MM.1S (cell line): ENCODE results near the gene SEPHS2.

Experiments used
- DNase-seq: peaks from one replicate; pipeline ENCODE4 v3.0.0-alpha.2; 2015
- H2AFZ ChIP-seq: fragments of 300-600 bp; sonication (generic); 2 replicates; pipeline ENCODE4 v1.6.0; 2016; ENCODE audit warnings: antibody characterized with exemption, low read length
- H3F3A ChIP-seq: fragments of 300-600 bp; sonication (generic); 2 replicates; pipeline ENCODE4 v1.6.1; 2016; ENCODE audit warnings: mild to moderate bottlenecking, antibody characterized with exemption, low read length, moderate library complexity, mixed read lengths; ENCODE audit not compliant: insufficient read depth
- H3K27ac ChIP-seq: fragments of 300-600 bp; sonication (generic); 2 replicates; pipeline ENCODE4 v1.5.1; 2016; ENCODE audit warnings: mild to moderate bottlenecking, low read length
- H3K27me3 ChIP-seq: fragments of 300-600 bp; sonication (generic); replicated peaks from 2 replicates; pipeline ENCODE4 v1.6.0; 2016; ENCODE audit warnings: low read length; ENCODE audit not compliant: insufficient read depth
- H3K36me3 ChIP-seq: fragments of 300-600 bp; sonication (generic); replicated peaks from 2 replicates; pipeline ENCODE4 v1.6.1; 2016; ENCODE audit warnings: mild to moderate bottlenecking, low read length, mixed read lengths; ENCODE audit not compliant: insufficient read depth
- H3K4me1 ChIP-seq: fragments of 300-600 bp; sonication (generic); 2 replicates; pipeline ENCODE4 v1.6.1; 2016; ENCODE audit warnings: low read length, mixed read lengths
- H3K4me2 ChIP-seq: fragments of 300-600 bp; sonication (generic); 2 replicates; pipeline ENCODE4 v1.6.0; 2016; ENCODE audit warnings: low read depth, low read length
- H3K4me3 ChIP-seq: fragments of 300-600 bp; sonication (generic); 2 replicates; pipeline ENCODE4 v1.5.1; 2016; ENCODE audit warnings: low read length, mixed read lengths
- H3K79me2 ChIP-seq: fragments of 300-600 bp; sonication (generic); 2 replicates; pipeline ENCODE4 v1.6.1; 2016; ENCODE audit warnings: mixed run types, low read length, mixed read lengths
- H3K9ac ChIP-seq: fragments of 300-600 bp; sonication (generic); 2 replicates; pipeline ENCODE4 v1.6.1; 2016; ENCODE audit warnings: low read length, mixed read lengths
- H3K9me2 ChIP-seq: fragments of 300-600 bp; sonication (generic); replicated peaks from 2 replicates; pipeline ENCODE4 v1.6.1; 2016; ENCODE audit warnings: mild to moderate bottlenecking, low read length, mixed read lengths; ENCODE audit not compliant: insufficient read depth
- H3K9me3 ChIP-seq: fragments of 300-600 bp; sonication (generic); replicated peaks from 2 replicates; pipeline ENCODE4 v1.6.1; 2016; ENCODE audit warnings: mild to moderate bottlenecking, low read length, mixed read lengths; ENCODE audit not compliant: insufficient read depth
- H4K20me1 ChIP-seq: fragments of 300-600 bp; sonication (generic); 2 replicates; pipeline ENCODE4 v1.6.1; 2016; ENCODE audit warnings: mild to moderate bottlenecking, low read length, moderate library complexity, mixed read lengths; ENCODE audit not compliant: insufficient read depth
- CTCF ChIP-seq: fragments of 300-600 bp; sonication (generic); IDR thresholded peaks from 2 replicates; pipeline ENCODE4 v1.5.1; 2016; ENCODE audit warnings: antibody characterized with exemption, low read length, mixed read lengths
- EZH2 ChIP-seq: fragments of 300-600 bp; sonication (generic); optimal IDR thresholded peaks from 2 replicates; pipeline ENCODE3; 2017; ENCODE audit warnings: low read depth, mild to moderate bottlenecking, antibody characterized with exemption, low read length, mixed read lengths
- EZH2phosphoT487 ChIP-seq: fragments of 300-600 bp; sonication (generic); IDR thresholded peaks from 2 replicates; pipeline ENCODE4 v1.6.1; 2018; ENCODE audit warnings: antibody characterized with exemption, low read length

Gene SEPHS2

GRCh38 chr16:30446203-30446595, 525 bp upstream of the SEPHS2 start:
- Histone ChIP-seq H3K4me3 (peak overlapping the region; percentile 81), H3K9ac (no peak overlapping the region), H3K36me3 (no peaks in the 10 kb centered on the region), H4K20me1 (no peaks in the 10 kb centered on the region), H3K27ac (no peak overlapping the region), H3K4me2 (peak overlapping the region; percentile 88), H3F3A (no peaks in the 10 kb centered on the region), H2AFZ (peak overlapping the region; percentile 83), H3K79me2 (peaks cover 16% of the 10 kb centered on the region), H3K27me3 (no peaks in the 10 kb centered on the region), H3K4me1 (peaks cover 13% of the 10 kb centered on the region), H3K9me3 (no peaks in the 10 kb centered on the region), H3K9me2 (no peaks in the 10 kb centered on the region)
- TF ChIP-seq CTCF = no peak
- TF ChIP-seq EZH2 = no peak
- TF ChIP-seq EZH2phosphoT487 = no peak
- DNase-seq = no peak

- Histone ChIP-seq H3K9me2 (no peaks in the 10 kb centered on the region), H2AFZ (peak overlapping the region; percentile 83), H4K20me1 (no peaks in the 10 kb centered on the region), H3K4me3 (peak overlapping the region; percentile 81), H3K36me3 (no peaks in the 10 kb centered on the region), H3K4me2 (peak overlapping the region; percentile 88), H3K27me3 (no peaks in the 10 kb centered on the region), H3K79me2 (peaks cover 16% of the 10 kb centered on the region), H3K9me3 (no peaks in the 10 kb centered on the region), H3K4me1 (peaks cover 13% of the 10 kb centered on the region), H3K27ac (peak overlapping the region; percentile 64; the same call in 1 of the 2 replicates), H3K9ac (peak overlapping the region; percentile 86), H3F3A (no peaks in the 10 kb centered on the region)
- no peak for DNase-seq
- no peak for TF ChIP-seq EZH2
- no peak for TF ChIP-seq EZH2phosphoT487
- no peak for TF ChIP-seq CTCF
Measured at GRCh38 chr16:30445149-30445407, 596 bp downstream of the SEPHS2 start.

DNA sequence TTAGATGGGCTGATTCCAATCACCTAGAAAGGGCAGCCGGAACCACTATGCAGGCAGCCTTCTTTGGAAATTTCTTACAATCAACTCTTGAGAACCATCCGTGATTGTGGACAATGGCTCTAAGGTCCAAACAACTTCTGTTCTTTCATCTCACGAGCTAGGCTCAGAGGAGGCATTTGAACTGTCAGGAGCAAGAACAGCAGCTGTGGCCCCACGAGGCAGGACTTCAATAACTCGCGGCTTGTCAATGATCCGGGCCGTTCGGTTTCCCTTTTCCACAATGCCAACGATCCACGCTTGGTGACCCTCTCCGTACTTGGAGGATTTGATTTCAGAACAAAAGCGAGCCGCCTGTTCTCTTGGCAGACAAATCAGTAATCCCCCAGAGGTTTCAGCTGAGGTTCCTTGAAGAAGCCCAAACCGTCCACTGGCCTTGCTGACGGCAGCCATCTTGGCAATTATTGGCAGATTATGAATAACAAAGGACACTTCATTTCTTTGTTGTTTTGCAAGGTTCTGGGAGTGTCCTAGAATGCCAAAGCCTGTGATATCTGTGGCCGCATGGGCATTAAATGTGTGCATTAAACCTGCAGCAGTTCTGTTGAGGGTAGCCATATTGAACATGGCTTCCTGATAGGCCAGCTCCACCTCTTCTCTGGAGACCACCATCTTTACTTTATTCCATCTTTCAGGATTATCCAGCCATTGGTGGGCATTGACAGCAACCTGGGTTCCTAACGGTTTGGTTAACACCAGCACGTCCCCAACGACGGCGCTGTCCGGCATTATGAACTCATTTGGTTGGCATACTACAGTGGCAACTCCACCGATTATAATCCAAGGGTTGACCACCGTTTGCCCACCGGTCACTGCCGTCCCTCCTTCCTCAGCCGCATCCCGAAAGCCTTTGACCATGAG, 1.2 kb downstream of the SEPHS2 start:
- H3K9me2 ChIP-seq = no peaks in the 10 kb centered on the region
- no peaks in the 10 kb centered on the region for H3K9me3 ChIP-seq
- H4K20me1 ChIP-seq = no peaks in the 10 kb centered on the region
- H3K4me3 ChIP-seq = peak overlapping the region; percentile 81
- peaks cover 16% of the 10 kb centered on the region for H3K79me2 ChIP-seq
- H3K4me1 ChIP-seq = peaks cover 13% of the 10 kb centered on the region
- peak overlapping the region; percentile 88 for H3K4me2 ChIP-seq
- peak overlapping the region; percentile 86; the same call in 1 of the 2 replicates for H3K9ac ChIP-seq
- H3F3A ChIP-seq = no peaks in the 10 kb centered on the region
- DNase-seq = no peak
- no peaks in the 10 kb centered on the region for H3K36me3 ChIP-seq
- peak overlapping the region; percentile 83 for H2AFZ ChIP-seq
- H3K27me3 ChIP-seq = no peaks in the 10 kb centered on the region
- H3K27ac ChIP-seq = no peak overlapping the region
- no peak for TF ChIP-seq CTCF
- TF ChIP-seq EZH2 = no peak
- TF ChIP-seq EZH2phosphoT487 = no peak
